MM.1S (cell line): ENCODE data around the gene RIMBP3B.
"Not testable (repeated sequence)": the region's sequence is repeated elsewhere in the genome, so short reads cannot be mapped to it uniquely, and the experiment has no call there.

Experiments used
- DNase-seq: peaks from one replicate; pipeline ENCODE4 v3.0.0-alpha.2; 2015
- H2AFZ ChIP-seq: fragments of 300-600 bp; sonication (generic); 2 replicates; pipeline ENCODE4 v1.6.0; 2016; ENCODE audit warnings: antibody characterized with exemption, low read length
- H3F3A ChIP-seq: fragments of 300-600 bp; sonication (generic); 2 replicates; pipeline ENCODE4 v1.6.1; 2016; ENCODE audit warnings: mild to moderate bottlenecking, antibody characterized with exemption, low read length, moderate library complexity, mixed read lengths; ENCODE audit not compliant: insufficient read depth
- H3K27ac ChIP-seq: fragments of 300-600 bp; sonication (generic); 2 replicates; pipeline ENCODE4 v1.5.1; 2016; ENCODE audit warnings: mild to moderate bottlenecking, low read length
- H3K27me3 ChIP-seq: fragments of 300-600 bp; sonication (generic); replicated peaks from 2 replicates; pipeline ENCODE4 v1.6.0; 2016; ENCODE audit warnings: low read length; ENCODE audit not compliant: insufficient read depth
- H3K36me3 ChIP-seq: fragments of 300-600 bp; sonication (generic); replicated peaks from 2 replicates; pipeline ENCODE4 v1.6.1; 2016; ENCODE audit warnings: mild to moderate bottlenecking, low read length, mixed read lengths; ENCODE audit not compliant: insufficient read depth
- H3K4me1 ChIP-seq: fragments of 300-600 bp; sonication (generic); 2 replicates; pipeline ENCODE4 v1.6.1; 2016; ENCODE audit warnings: low read length, mixed read lengths
- H3K4me2 ChIP-seq: fragments of 300-600 bp; sonication (generic); 2 replicates; pipeline ENCODE4 v1.6.0; 2016; ENCODE audit warnings: low read depth, low read length
- H3K4me3 ChIP-seq: fragments of 300-600 bp; sonication (generic); 2 replicates; pipeline ENCODE4 v1.5.1; 2016; ENCODE audit warnings: low read length, mixed read lengths
- H3K79me2 ChIP-seq: fragments of 300-600 bp; sonication (generic); 2 replicates; pipeline ENCODE4 v1.6.1; 2016; ENCODE audit warnings: mixed run types, low read length, mixed read lengths
- H3K9ac ChIP-seq: fragments of 300-600 bp; sonication (generic); 2 replicates; pipeline ENCODE4 v1.6.1; 2016; ENCODE audit warnings: low read length, mixed read lengths
- H3K9me2 ChIP-seq: fragments of 300-600 bp; sonication (generic); replicated peaks from 2 replicates; pipeline ENCODE4 v1.6.1; 2016; ENCODE audit warnings: mild to moderate bottlenecking, low read length, mixed read lengths; ENCODE audit not compliant: insufficient read depth
- H3K9me3 ChIP-seq: fragments of 300-600 bp; sonication (generic); replicated peaks from 2 replicates; pipeline ENCODE4 v1.6.1; 2016; ENCODE audit warnings: mild to moderate bottlenecking, low read length, mixed read lengths; ENCODE audit not compliant: insufficient read depth
- H4K20me1 ChIP-seq: fragments of 300-600 bp; sonication (generic); 2 replicates; pipeline ENCODE4 v1.6.1; 2016; ENCODE audit warnings: mild to moderate bottlenecking, low read length, moderate library complexity, mixed read lengths; ENCODE audit not compliant: insufficient read depth

RIMBP3B gene

GRCh38 chr22:21368603-21369310, 14.8 kb upstream of the RIMBP3B start:
- not testable (repeated sequence) for H3K79me2 ChIP-seq, H4K20me1 ChIP-seq, H2AFZ ChIP-seq, H3K9me2 ChIP-seq, H3K9me3 ChIP-seq, H3K27me3 ChIP-seq, H3K9ac ChIP-seq, H3K4me1 ChIP-seq, H3K4me2 ChIP-seq, H3K4me3 ChIP-seq, H3F3A ChIP-seq, H3K27ac ChIP-seq, H3K36me3 ChIP-seq, DNase-seq

GRCh38 chr22:21375880-21376279, 7.7 kb upstream of the RIMBP3B start:
- not testable (repeated sequence) for H3K79me2 ChIP-seq, H3K27ac ChIP-seq, H3K9me3 ChIP-seq

DNA sequence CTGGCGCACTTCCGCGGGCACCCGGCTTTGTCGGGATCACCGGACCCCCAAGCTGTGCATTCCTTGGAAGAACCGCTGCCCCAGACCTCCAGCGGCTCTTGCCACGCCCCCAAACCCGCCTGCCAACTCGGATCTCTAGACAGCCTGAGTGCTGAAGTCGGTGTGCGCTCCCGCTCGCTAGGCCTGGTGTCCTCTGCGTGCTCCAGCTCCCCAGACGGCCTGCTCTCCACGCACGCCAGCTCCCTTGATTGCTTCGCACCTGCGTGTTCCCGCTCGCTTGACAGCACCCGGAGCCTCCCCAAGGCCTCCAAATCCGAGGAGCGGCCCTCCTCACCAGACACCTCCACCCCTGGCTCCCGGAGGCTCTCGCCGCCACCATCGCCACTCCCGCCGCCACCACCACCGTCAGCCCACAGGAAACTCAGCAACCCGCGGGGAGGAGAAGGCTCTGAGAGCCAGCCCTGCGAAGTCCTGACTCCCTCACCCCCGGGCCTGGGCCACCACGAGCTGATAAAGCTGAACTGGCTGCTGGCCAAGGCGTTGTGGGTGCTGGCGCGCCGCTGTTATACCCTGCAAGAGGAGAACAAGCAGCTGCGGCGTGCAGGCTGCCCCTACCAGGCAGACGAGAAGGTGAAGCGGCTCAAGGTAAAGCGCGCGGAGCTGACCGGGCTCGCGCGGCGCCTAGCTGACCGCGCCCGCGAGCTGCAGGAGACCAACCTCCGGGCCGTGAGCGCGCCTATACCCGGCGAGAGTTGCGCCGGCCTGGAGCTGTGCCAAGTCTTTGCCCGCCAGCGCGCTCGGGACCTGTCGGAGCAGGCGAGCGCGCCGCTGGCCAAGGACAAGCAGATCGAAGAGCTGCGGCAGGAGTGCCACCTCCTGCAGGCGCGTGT, 1.2 kb downstream of the RIMBP3B start:
- not testable (repeated sequence) for H3K9me2 ChIP-seq, H3K4me3 ChIP-seq, H3K4me2 ChIP-seq, H3K9me3 ChIP-seq, H4K20me1 ChIP-seq, H3K9ac ChIP-seq, H3F3A ChIP-seq, H3K36me3 ChIP-seq, H3K4me1 ChIP-seq, H3K27ac ChIP-seq, H3K27me3 ChIP-seq, H3K79me2 ChIP-seq, H2AFZ ChIP-seq, DNase-seq

More at GRCh38 chr22:21375880-21376279, 7.7 kb upstream of the RIMBP3B start:
- H3K36me3 ChIP-seq, H3K9ac ChIP-seq, H3K9me2 ChIP-seq, H3K4me2 ChIP-seq, H3F3A ChIP-seq, H4K20me1 ChIP-seq, H3K27me3 ChIP-seq, H2AFZ ChIP-seq, H3K4me3 ChIP-seq, DNase-seq, H3K4me1 ChIP-seq: not testable (repeated sequence)

DNA sequence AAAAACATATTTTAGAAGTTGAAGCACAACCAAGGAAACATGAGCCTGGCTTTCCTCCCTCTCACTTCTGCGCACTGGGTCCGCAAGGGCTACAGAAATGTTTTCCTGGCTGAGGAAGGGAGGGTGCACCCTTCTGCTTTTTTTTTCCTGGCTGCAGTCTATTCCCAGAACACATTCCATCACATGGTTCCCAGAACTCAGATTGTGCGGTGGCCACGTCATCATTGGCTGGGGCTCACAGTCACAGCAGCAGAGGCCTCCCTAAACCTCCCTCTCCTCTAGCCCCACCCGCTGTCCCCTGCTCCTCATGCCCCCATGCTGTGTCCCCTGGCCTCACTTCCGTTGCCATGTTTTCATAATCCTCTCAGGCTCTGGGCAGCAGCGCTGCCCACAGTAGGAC, 5.9 kb downstream of the RIMBP3B start:
- not testable (repeated sequence) for H3K4me2 ChIP-seq, H3K9me3 ChIP-seq, H3K4me3 ChIP-seq, H3K36me3 ChIP-seq, H4K20me1 ChIP-seq, H3K79me2 ChIP-seq, H3K9me2 ChIP-seq, H3K9ac ChIP-seq, H3F3A ChIP-seq, H3K27me3 ChIP-seq, H3K4me1 ChIP-seq, H2AFZ ChIP-seq, DNase-seq, H3K27ac ChIP-seq

DNA sequence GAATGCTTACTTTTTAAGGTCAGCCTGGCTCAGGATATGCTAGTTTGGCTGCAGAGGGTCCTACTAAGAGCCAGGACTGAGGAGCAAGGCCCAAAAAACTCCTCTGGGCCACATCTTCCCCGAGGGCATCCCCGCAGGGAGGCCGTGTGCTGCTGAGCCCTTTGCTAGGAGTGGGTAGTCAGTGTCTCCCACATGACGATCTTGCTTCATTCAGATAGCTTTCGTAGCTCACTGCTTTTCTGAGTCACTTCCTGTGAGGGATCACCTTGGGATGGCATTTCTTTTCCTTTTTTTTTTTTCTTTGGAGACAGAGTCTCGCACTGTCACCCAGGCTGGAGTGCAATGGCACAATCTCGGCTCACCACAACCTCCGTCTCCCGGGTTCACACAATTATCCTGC, 6.5 kb downstream of the RIMBP3B start:
- H3F3A ChIP-seq, H3K9me2 ChIP-seq, H3K79me2 ChIP-seq, H3K27ac ChIP-seq, H2AFZ ChIP-seq, H3K9me3 ChIP-seq, DNase-seq, H3K4me3 ChIP-seq, H3K4me1 ChIP-seq, H3K4me2 ChIP-seq, H3K9ac ChIP-seq, H4K20me1 ChIP-seq, H3K27me3 ChIP-seq, H3K36me3 ChIP-seq: not testable (repeated sequence)

DNA sequence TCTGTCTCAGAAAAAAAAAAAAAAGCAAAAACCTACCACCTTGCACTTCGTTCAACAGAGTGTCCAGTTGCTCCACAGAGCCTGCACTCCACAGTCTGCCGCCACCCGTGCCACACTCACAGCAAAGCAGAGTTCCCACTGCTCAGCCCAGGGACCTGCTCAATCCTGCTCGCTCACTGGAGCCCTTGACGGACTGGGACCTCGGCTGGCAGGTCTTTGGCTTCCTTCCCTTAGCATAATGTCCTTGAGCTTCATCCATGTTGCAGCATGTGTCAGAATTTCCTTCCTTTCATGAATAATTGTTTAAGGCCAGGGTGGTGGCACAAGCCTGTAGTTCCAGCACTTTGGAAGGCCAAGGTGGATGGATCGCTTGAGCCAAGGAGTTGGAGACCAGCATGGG, 11.1 kb downstream of the RIMBP3B start:
- not testable (repeated sequence) for H4K20me1 ChIP-seq, H2AFZ ChIP-seq, H3K4me3 ChIP-seq, H3K79me2 ChIP-seq, H3F3A ChIP-seq, H3K9me3 ChIP-seq, H3K4me1 ChIP-seq, DNase-seq, H3K4me2 ChIP-seq, H3K9ac ChIP-seq, H3K27me3 ChIP-seq, H3K36me3 ChIP-seq, H3K9me2 ChIP-seq, H3K27ac ChIP-seq

GRCh38 chr22:21401197-21401969, 17.8 kb downstream of the RIMBP3B start:
- not testable (repeated sequence) for H3K9ac ChIP-seq, H3K27me3 ChIP-seq, H3K9me2 ChIP-seq, H3K4me2 ChIP-seq, H3K9me3 ChIP-seq, H3K4me1 ChIP-seq, H3F3A ChIP-seq, DNase-seq, H4K20me1 ChIP-seq, H3K36me3 ChIP-seq, H3K79me2 ChIP-seq, H3K27ac ChIP-seq, H2AFZ ChIP-seq, H3K4me3 ChIP-seq
